ENCODE data around the gene UTP25.

The UTP25 gene

DNA sequence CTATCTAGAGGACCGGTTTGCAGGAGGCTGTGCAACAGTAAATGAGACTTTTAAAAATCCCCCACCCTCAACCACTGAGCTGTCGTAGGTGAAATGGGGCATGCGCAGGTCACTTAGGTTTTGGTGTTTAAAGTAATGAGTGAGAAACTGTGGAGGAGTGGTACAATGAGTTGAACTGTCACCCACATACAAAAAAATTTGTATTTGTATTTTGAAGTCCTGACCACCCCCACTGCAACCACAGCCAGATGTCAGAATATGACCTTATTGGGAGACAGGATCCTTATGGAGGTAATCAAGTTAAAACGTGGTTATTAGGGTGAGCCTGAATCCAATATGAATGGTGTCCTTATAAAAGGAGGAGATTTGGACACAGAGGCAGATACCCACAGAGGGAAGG is 20.3 kb upstream of the UTP25 start:
- DNase-seq = no peak

DNA sequence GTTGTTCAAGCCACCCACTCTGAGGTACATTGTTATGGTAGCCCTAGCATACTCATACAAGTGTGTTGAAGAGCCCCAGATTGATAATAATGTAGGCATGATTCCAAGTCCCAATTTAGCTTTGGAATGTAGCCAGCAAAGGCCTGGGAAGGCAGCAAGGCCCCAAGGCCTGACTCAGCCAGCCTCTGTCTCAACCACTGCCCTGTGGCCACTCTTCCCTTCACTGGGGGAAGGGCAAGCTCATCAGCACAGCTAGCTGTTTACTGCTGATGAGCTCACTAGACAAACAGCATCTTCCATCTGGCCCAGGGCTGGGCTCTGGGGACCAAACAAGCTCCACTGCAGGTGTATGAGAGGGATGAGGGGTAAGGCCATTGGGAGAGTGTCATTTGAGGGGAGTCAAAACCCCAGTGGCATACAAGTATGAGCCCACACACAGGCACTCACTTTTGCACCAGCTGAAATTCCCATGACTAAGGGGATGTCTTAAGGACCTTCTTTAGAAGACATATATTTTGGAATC is 19.7 kb upstream of the UTP25 start:
- no peak for DNase-seq

DNA sequence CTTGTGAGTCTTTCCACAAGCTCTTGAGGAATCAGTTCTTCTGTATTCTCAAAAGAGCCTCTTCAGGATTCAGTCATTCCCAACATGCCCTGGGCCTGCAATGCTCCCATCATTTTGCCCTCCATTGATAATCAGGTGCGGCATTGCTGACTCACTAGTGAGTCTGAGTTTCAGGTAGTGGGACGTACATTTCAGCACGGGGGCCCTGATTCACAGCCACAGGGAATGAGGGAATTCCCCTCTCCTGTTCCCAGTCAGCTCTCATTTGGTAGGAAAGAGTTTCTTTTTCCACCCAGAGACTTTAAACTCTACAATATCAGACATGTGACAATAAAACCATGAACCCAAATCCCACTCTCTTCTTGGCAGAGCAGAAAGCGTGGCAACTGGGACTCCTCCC is 18.2 kb upstream of the UTP25 start:
- DNase-seq = no peak

DNA sequence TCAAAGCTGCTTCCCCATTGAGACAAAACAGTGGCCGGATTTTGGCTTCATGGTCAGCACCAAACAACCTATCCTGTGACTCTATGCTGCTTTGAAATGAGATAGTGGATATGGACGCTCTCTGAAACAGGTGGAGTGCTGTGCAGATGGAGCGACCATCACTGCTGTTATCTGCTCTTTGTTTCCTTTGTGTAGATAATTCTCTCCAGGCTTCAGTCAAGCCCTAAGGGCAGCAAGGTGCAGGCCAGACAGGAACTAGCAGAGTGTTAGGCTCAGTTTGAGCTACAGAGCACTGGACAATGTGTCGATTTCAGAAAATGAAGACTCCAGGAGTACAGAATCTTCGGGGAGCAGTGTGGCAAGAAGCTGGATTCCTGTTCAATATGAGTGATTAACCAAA is 17.0 kb upstream of the UTP25 start:
- DNase-seq = no peak

DNA sequence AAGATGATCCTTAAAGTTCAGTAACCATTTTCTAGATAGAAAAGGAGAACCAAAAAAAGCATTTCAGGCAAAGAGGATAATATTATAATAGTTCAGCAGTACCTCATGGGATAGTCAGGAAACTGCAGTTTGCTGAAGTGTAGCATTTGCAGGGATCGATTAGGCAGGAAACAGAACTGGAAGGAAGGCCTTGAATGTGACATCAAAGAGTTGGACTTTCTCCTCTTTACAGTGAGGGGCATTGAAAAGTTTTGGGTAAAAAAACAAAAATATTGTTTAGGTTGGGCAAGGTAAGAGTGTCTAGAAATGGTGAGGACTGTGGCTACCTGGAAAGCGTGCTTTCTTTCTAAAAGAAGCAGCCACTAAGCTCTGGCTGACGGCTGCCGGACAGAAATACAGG is 13.9 kb upstream of the UTP25 start:
- no peak for DNase-seq

DNA sequence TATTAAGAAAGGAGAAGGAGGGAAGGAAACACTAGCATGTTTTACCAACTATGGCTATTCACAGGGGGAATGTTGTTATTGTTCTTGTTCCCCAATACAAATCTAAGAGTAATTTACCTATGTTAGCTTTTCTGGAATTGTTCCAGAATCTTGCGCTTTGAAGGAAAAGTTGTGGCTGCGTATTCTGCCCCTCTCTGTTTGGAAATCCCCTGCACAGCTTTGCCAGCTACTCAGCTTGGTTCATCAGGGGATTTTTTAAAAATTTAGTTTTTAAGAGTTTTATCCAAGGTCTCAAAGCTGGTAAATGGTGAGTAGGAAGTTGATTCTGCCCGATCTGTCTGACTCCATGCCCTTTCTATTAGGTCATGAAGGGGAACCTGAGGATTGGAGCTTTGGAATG is 12.3 kb upstream of the UTP25 start:
- no peak for DNase-seq

DNA sequence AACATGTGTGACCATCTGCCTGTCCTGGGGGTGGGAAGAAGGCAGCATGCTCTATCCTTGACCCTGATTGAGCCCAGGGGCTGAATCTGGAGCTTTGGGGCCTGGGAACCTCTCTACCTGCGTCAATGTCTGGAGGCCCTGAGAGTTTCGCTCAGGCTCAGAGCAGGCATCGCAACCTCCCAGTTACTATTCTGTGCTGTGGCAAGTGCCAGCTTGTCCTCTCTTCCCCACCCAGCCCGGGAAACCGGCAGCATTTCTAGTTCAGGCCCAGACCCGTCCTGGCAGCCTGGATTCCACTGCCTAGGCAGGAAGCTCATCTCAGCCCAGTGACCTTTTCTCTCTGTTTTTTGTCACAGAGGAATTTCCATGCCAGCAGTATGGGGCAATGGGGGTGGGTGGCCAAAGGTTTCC is 11.8 kb upstream of the UTP25 start:
- DNase-seq = no peak

DNA sequence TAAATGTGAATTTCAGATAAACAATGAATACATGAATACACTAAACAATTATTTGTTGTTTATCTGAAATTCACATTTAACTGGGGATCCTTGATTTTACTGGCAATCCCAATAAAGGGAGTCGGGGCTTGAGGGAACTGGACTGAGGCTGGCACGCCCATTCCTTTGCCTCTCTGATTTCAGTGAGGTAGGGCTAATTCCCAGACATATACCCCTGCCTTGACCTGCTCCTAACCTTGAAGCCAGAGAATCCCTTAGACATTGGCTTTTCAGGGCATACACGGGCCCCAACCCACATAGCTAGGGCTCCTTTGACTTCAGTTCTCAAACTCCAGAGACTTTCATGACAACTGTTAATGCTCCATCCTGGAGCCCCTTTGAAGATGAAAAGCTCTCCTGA is 10.8 kb upstream of the UTP25 start:
- DNase-seq = no peak

DNA sequence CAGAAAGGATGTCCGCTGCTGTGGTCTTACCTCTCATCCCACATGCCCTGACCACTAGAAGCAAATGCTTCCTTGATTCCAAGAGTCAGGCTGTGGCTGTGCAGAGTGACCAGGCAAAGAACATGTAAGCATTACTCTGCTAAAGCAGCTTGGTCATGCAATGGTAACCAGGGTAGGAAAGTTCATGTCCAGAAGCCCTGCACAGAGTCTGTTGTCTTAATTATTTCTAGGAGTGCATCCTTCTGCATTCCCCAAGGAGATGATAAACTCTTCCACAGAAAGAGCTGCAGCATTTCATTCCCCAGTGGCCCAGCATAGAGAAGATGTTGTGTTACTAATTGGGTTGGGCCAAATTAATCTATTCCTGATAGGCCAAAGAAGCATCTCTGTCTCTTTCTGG is 10.1 kb upstream of the UTP25 start:
- DNase-seq = no peak

DNA sequence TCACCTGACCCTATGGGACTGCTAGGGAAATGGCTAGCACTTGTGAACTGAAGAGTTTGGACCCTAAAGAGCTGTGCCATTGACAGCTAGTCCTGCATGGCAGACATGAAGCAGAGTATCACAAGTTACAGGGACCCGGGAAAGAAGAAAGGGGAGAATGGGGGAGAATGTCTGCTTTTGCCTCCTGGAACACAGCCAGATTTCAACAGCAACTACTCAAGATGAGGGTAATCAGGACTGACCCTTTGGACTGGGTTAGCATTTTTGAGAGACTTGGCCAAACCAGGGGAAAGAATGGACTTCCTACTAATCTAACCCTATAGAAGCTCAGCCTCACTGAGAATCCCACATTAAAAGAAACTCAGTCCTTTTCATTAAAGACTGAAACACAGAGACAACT is 8.7 kb upstream of the UTP25 start:
- no peak for DNase-seq

DNA sequence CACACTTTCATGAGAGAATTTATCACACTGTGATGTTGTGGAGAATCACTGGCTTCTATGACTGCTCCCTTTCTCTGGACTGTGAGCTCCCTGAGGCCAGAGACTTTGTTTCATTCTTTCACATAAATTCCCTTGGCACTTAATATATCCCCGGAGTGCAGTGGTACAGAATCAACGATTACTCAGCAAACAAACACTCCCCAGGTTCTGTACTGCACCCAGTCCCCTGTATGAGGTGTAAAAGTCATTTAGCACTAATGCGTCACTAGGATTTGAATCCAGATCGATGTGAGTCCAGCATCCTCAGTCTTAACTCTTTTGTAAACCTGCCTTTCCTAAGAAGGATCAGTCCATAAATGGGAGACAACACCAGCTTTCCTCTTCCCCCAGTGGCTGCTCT is 6.8 kb upstream of the UTP25 start:
- DNase-seq = no peak

DNA sequence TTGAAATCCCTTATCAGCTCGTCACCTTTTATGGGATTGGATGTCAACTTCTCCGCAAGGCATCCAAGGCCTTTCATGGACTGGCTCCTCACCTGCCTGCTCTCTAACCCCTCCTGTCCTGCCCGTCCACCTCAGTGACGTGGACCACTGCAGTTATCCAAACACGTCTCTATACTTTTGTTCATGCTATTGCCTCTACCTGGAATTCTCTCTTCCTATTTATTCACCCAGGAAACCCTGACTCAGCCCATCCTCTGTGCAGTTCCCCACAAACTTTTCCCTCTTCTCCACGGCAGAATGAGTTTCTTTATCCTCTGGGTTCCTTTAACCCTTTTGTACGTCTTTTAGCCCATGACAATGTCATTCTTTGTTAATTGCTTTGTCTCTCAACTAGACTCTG is 5.1 kb upstream of the UTP25 start:
- no peak for DNase-seq

DNA sequence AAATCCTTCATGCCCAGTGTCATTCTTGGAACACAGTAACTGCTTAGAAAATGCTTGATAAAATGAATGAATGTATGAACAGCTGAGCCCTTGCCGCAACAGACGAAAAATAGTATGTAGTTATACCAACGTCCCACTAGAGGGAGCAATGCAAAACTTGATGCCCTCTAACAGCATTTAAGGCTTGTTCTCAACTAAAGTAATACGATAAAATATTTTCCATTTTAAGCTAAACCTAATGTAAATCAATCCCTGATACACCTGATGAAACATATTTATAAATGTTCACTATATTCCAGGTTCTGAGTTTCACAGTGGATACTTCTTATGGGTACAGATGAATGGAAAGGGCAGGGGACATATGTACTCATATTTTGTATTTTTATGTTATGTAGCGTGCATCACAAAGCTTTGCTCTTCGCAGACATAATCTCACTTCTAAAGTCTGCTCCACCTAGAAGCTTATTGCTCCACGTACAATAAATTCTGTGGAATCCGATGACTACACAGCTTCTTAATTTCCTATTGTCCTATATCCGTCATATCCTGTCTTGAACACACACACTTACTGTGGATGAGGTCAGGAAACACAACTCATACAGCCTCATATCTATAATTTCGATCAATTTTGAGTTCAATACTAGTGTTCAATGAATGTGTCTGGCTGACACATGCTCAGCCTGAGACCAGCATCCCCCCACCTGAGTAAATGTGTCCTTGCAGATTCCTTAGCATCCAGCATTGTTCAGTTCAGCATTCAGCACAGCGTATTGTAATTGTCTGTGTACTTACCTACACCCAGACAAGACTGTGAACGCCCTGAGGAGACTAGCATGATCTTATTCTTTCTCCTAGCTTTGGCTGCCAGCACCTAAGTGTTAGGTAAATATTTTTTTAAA is 4.4 kb upstream of the UTP25 start:
- DNase-seq = no peak

DNA sequence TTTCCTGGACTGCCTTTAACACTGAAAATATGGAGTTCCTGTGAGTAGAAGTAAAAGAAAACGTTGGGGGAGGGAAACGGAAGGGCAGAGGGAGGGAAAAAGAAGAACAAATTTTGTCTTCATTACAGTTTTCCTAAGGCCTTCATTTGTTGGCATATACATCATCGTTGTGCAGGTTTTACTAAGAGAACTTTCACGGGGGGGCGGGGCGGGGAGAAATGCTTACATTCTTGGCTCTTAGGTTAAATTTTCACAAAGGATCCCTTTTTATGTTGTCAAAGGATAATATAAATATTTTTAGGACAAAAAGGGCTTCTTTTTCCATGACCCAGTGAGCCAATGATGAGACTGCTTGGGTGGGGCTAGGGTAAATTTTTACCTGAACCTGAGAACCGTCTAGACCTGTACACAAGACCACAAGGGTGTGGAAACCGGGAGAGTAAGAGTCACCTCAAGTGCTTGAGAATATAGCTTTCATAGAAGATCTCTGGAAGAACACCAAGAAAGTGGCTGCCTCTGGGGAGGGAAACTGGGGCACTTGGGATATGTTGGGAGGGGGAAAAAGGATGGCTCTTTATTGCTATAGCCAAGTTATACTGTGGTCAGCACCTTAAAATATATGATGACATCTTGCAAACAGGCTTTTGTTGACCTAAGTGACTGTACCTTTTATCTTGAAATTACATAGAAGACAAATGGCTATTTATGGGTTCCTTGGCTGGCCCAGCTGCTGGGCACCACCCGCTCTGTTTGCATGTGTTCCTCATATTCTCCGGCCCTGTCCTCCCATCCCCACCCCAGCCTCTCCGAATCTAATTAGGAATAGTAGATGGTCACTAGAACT is 2.0 kb upstream of the UTP25 start:
- DNase-seq = no peak

DNA sequence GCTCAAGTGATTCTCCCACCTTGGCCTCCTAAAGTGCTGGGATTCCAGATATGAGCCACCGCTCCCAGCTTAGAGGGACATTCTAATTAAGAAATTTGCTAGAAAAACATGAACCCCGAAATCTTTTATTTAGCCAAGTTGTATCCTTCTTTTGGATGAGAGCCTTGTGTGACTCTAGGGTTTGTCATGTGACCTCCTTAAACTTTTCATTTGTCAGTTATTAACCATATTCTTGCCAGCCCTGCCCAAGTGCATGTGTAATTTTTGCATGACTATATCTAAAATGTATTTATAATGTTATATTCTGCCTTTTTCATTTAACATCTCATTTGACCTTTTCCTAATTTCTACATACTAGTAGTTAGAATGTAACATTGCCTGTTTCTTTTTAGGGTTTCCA is 1.9 kb downstream of the UTP25 start:
- DNase-seq = no peak

DNA sequence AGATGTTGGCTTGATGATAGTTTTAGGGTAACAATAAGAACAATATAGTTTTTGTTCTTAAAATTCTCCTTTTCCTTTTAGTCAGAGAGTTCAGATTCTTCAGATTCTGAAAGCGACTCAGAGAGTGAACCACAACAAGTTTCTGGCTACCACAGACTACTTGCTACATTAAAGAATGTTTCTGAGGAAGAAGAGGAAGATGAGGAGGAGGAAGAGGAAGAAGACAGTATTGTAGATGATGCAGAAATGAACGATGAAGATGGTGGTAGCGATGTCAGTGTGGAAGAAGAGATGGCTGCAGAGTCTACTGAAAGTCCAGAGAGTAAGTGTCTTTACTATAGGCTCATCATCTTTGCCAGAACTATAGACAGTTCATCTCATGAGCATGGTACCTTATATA is 3.0 kb downstream of the UTP25 start:
- DNase-seq = no peak

DNA sequence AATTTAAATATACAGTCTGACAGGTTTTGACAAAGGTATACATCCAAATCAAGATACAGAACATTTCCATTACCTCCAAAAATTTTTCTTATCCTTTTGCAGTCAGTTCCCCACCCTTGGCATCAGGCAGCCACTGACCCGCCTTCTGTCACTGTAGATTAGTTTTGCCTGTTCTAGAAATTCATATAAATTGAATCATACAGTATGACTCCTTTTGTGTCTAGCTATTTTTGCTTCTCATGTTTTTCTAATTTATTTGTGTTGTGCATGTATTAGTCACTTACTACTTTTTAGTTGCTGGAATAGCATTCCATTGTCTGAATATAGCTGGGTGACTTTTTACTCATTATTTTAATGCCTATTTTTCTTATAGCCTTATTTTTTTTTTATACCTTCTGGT is 3.8 kb downstream of the UTP25 start:
- DNase-seq = no peak

DNA sequence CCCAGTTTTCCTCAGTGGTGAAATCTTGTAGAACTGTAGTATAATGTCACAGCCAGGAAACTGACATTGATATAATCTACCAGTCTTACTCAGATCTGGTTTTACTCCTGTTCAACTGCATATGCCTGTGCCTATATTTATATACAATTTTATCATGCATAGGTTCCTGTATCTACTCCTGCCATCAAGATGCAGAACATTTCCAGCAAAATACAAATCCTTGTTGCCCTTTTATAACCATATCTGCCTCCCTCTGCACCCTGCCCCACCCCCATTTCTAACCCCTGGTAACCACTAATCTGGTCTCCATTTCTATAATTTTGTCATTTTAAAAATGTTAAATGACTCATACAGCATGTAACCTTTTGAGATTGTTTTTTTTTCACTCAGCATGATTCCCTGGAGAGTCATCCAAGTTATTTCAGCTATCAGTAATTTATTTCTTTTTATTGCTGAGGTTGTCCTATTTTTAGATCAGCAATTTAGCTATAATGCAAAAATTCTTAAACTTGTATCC is 8.1 kb downstream of the UTP25 start:
- no peak for DNase-seq

DNA sequence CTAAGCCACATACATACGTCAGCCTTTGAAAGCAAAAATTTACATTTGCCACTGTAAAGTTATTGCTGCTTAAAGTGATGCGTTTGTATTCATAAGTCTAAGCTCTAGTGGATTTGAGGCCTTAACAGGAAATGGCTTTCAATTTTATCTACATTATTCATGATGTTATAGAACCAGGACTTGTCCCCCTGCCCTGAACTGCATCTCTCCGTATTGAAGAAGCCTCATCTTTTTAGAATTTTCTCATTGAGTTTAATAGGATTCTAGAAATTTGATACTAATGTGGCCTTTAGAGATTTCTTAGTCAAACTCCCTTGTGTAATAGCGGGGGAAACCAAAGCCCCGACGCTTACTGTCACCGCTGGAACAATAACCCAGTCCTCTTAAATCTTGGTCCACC is 9.9 kb downstream of the UTP25 start:
- DNase-seq = no peak

DNA sequence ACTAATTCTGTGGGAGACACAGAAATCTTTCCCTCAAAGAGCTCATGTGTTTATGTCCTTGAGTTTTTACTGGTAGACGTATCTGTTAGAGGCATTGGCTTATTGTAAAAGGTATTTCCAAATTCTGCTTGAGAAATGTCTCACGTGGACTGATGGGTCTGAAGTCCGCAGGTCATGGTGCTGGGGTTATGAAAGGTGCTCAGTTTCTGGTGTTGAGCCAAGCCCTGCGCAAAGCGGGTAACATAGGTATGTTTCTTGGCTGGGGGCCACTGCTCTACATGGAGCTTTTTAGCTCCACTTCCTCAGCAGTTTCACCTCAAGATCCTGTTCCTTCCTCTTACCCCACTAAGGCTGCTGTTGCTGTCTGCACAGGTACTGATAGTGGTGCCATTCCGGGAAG is 10.8 kb downstream of the UTP25 start:
- no peak for DNase-seq

DNA sequence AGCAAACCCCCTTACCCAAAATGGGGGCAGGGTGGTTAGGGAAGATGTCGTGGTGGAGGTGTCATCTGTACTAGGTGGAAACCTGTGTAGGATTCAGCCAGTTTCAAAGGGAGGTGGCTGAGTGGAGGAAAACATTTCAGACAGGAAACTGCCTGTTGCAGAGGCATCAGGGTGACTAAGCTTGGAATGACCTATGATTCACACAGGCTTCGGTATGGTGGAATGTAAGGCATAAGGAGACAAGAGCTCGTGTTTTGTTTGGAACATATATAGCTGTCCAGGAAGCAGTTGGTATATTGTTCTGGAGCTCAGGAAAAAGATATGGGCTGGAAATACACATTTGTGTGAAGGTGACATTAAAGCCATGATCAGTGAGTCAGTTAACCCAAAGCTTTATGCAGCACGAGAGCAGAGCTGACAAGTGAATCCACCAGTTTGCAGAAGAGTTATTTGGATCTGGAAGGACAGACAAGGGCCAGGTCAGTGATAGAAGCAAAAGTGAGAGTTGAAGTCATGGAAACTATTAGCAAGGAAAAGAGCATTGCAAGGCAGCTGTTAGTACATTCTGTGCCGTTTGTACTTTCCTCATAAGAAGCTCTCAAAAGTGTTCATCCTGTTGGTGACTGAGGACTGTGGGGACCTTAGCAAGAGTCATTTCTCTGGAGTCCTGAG is 12.2 kb downstream of the UTP25 start:
- DNase-seq = no peak

DNA sequence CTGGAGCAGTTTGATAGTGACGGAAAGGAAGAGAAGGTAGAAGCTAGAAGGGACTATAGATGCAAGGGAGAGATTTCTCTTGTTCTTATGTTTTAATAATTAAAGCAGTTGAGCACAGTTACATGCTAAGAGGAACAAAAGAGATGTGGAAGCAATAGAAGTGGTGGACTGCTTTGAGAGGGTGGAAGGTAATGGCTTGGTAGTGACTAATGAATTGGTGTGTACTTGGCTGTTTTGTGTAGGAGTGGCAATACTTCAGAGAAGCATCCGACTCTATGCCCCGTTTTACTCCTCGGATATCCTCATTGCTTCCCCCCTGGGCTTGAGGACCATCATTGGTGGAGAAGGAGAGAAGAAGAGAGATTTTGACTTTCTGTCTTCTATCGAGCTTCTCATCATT is 12.8 kb downstream of the UTP25 start:
- no peak for DNase-seq

DNA sequence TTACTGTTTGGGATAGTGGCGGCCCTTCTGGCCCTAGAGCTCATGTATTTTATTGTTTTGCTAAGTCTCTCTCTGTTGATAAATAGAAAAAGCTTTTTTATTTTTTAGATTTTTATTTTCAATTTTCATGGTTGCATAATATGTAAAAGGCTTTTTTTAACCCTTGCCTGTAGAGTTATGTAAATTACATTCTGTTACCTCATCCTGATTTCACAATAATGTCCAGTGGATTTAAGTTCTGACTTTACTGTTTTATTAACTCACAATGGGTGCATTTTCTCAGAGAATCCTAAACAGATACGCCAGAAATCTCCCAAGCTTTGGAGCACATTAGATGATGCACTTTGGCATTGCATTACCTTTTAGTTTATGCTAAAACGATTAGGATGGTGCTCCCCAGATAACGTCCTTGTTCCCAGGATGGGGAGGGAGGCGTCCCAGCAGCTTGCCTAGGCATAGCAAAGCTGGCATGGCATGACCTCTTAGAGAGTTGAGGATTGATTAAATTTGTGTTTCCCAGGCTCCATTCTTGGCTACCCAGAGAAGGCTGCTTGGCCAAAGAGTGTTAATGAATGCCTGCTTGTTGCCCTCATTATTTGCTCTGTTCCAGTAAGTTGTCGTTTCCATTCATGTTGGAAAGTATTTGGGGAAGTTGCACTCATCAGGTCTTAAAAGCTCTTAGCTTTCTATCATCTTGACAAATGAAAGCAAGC is 17.1 kb downstream of the UTP25 start:
- no peak for DNase-seq

Data from NK-92 treated with Interleukin-12 subunit alpha and Interleukin-12 subunit beta, amount 100 ng/mL, for 24 hours (cell line).